ENCODE results near the gene ARL13A. TPM values are rescaled to one million over a fixed set of nuclear protein-coding genes. Genes with fewer than 3 reads are reported as not detected.
"Not testable (repeated sequence)": the region's sequence is repeated elsewhere in the genome, so short reads cannot be mapped to it uniquely, and the experiment has no call there.

The ARL13A gene
- total RNA-seq, 4 donors from 2014 or later: not detected

DNA sequence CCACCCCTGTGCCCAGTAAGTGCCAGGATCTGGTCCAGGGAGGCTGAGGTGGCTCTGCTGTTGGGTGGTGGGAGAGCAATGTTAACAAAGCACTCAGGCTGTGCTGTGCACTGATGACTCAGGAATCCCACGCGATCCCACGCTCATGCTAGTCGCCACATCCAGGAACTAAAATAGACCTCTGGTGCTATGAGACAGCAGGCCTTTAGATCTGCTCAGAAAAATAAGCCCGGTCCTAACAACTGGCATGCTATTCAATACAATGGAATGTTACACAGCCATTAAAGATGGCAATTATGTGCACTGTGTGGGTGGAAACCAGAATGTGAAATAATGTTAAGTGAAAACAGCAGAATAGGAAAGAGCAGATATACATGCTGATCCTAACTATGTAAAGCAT lies 26.0 kb downstream of the ARL13A start:
- Histone ChIP-seq H3K4me3 (no peak overlapping the region), H3K27me3 (no peaks in the 10 kb centered on the region), H3K36me3 (peaks cover 0 to 16% (median 0%) of the 10 kb centered on the region in 4 donors), H3K9me3 (no peaks in the 10 kb centered on the region), H3K4me1 (no peaks in the 10 kb centered on the region), H3K27ac (replicated peaks in 1 of 4) (no peak overlapping the region)
- no peak for DNase-seq (ENCODE audit: extremely low spot score)
- intact Hi-C loops (cut with DNase I): no loop called here
- 57% methylated on average over 5 of the region's 5 CpGs for WGBS
- TF ChIP-seq EP300 (IDR thresholded peaks at IDR 0.05): no peak
- no peak for TF ChIP-seq POLR2AphosphoS5 (IDR thresholded peaks at IDR 0.05)
- TF ChIP-seq POLR2A (IDR thresholded peaks at IDR 0.05; ENCODE audit: low read depth): no peak
- TF ChIP-seq, protein P1, sequence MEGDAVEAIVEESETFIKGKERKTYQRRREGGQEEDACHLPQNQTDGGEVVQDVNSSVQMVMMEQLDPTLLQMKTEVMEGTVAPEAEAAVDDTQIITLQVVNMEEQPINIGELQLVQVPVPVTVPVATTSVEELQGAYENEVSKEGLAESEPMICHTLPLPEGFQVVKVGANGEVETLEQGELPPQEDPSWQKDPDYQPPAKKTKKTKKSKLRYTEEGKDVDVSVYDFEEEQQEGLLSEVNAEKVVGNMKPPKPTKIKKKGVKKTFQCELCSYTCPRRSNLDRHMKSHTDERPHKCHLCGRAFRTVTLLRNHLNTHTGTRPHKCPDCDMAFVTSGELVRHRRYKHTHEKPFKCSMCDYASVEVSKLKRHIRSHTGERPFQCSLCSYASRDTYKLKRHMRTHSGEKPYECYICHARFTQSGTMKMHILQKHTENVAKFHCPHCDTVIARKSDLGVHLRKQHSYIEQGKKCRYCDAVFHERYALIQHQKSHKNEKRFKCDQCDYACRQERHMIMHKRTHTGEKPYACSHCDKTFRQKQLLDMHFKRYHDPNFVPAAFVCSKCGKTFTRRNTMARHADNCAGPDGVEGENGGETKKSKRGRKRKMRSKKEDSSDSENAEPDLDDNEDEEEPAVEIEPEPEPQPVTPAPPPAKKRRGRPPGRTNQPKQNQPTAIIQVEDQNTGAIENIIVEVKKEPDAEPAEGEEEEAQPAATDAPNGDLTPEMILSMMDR (IDR thresholded peaks at IDR 0.05): no peak

DNA sequence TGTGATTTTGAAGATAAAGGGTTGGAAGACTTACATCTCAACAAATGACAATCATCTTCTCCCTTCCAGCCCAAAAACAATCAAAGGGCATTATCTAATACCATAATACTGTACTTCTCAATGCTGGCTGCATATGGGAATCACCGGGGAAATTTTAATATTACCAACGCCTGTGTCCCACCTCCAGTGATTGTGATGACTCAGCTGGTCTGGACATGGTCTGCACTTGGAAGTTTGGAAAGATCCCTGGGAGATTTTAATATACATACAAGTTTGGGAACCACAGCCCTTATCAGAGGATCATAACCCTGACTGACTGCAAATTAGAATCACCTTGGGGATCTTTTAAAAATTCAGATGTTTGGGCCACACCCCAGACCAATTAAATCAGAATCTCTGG lies 29.9 kb downstream of the ARL13A start:
- H3K4me3 ChIP-seq: no peak overlapping the region
- H3K36me3 ChIP-seq: peaks cover 0 to 27% (median 1%) of the 10 kb centered on the region in 4 donors
- no peaks in the 10 kb centered on the region for H3K9me3 ChIP-seq
- intact Hi-C loops (cut with DNase I): no loop called here
- DNase-seq (ENCODE audit: extremely low spot score): no peak
- no peaks in the 10 kb centered on the region for H3K27me3 ChIP-seq
- 79% methylated on average over 2 of the region's 2 CpGs for WGBS
- TF ChIP-seq, protein P1 (IDR thresholded peaks at IDR 0.05): no peak
- no peak for TF ChIP-seq POLR2AphosphoS5 (IDR thresholded peaks at IDR 0.05)
- no peak for TF ChIP-seq EP300 (IDR thresholded peaks at IDR 0.05)
- TF ChIP-seq POLR2A (IDR thresholded peaks at IDR 0.05; ENCODE audit: low read depth): no peak
- H3K27ac ChIP-seq (replicated peaks in 1 of 4): no peak overlapping the region
- H3K4me1 ChIP-seq: no peaks in the 10 kb centered on the region

DNA sequence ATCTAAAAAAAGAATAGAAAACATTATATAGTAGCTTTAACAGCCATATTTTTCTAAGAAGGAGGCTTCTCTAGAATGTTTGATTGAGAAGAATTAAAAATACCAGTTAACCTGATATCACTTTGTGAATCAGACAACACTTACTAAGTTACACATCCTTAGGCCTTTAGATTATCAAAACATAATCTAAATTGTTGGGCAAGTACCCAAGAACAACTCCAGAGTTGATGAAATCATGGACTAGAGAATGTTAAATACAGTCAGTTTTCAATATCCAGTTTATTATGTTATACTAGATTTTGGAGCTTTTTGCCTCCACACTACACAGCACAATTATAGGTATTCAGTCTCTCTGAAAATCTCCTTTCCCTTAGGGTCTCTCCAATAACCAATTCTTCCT lies 39.6 kb downstream of the ARL13A start:
- DNase-seq (ENCODE audit: extremely low spot score): no peak
- peaks cover 6 to 72% (median 38%) of the 10 kb centered on the region in 4 donors for H3K36me3 ChIP-seq
- intact Hi-C loops (cut with DNase I): no loop called here

DNA sequence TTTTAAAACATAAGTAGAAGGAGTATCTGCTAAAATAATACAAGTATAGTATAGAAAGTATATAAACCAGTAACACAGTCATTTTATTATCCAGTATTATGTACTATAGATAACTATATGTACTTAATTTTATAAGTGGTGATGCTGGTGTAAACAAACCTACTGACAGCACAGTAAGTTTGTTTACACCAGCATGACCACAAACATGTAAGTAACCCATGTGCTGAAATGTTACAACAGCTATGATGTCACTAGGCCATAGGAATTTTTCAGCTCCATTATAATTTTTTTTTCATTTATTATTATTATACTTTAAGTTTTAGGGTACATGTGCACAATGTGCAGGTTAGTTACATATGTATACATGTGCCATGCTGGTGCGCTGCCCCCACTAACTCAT lies 42.5 kb downstream of the ARL13A start:
- H3K27me3 ChIP-seq; H3K9me3 ChIP-seq; H3K27ac ChIP-seq (replicated peaks in 1 of 4); DNase-seq (ENCODE audit: extremely low spot score); intact Hi-C loops (cut with DNase I); H3K4me1 ChIP-seq; H3K4me3 ChIP-seq: not testable (repeated sequence)
- peaks cover 6 to 86% (median 52%) of the 10 kb centered on the region in 4 donors for H3K36me3 ChIP-seq
- WGBS: 100% methylated on average over 1 of the region's 1 CpG

More for the DNA sequence above, 39.6 kb downstream of the ARL13A start:
- H3K4me1 ChIP-seq: no peaks in the 10 kb centered on the region
- no peaks in the 10 kb centered on the region for H3K27me3 ChIP-seq
- H3K4me3 ChIP-seq: no peak overlapping the region
- no peak overlapping the region for H3K27ac ChIP-seq (replicated peaks in 1 of 4)
- H3K9me3 ChIP-seq: no peaks in the 10 kb centered on the region
- no peak for TF ChIP-seq EP300 (IDR thresholded peaks at IDR 0.05)
- no peak for TF ChIP-seq POLR2AphosphoS5 (IDR thresholded peaks at IDR 0.05)
- no peak for TF ChIP-seq POLR2A (IDR thresholded peaks at IDR 0.05; ENCODE audit: low read depth)
- TF ChIP-seq, protein P1 (IDR thresholded peaks at IDR 0.05): no peak

DNA sequence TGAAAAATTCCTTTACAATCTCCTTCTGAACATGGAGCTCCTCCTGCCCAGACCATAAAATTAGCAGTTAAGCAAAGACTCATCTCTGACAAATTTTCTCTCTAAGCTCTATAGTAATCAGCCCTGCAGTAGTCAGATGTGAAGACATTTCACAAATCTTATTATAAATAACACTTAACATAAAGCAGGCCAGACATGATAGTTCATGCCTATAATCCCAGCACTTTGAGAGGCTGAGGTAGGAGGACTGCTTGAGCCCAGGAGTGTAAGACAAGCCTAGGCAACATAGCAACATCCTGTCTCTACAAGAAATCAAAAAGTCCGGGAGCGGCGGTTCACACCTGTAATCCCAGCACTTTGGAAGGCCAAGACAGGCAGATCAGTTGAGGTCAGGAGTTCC lies 52.5 kb downstream of the ARL13A start:
- Histone ChIP-seq H3K4me1 (no peaks in the 10 kb centered on the region), H3K9me3 (no peaks in the 10 kb centered on the region), H3K27me3 (no peaks in the 10 kb centered on the region), H3K36me3 (peaks cover 8 to 80% (median 44%) of the 10 kb centered on the region in 4 donors), H3K4me3 (no peak overlapping the region), H3K27ac (replicated peaks in 1 of 4) (no peak overlapping the region)
- DNase-seq (ENCODE audit: extremely low spot score): no peak
- TF ChIP-seq POLR2A (IDR thresholded peaks at IDR 0.05; ENCODE audit: low read depth) (no peak), EP300 (IDR thresholded peaks at IDR 0.05) (no peak), POLR2AphosphoS5 (IDR thresholded peaks at IDR 0.05) (no peak)
- TF ChIP-seq, protein P1 (IDR thresholded peaks at IDR 0.05): no peak
- intact Hi-C loops (cut with DNase I): no loop called here
- WGBS: 83% methylated on average over 3 of the region's 3 CpGs
